H1 (cell line): ENCODE measurements around the gene CCIN. TPM values are rescaled to one million over a fixed set of nuclear protein-coding genes. Genes with fewer than 3 reads are reported as not detected.

Source experiments
- CTBP2 ChIP-seq: IDR thresholded peaks from 2 replicates; pipeline ENCODE4 v1.7.0; 2011; ENCODE audit warnings: borderline replicate concordance, mild to moderate bottlenecking, moderate library complexity, mixed read lengths, low read length; ENCODE audit not compliant: insufficient read depth, insufficient read length
- EZH2 ChIP-seq: fragments of 200-600 bp; sonication (generic); IDR thresholded peaks from 2 replicates; pipeline ENCODE4 v1.7.1; 2012; ENCODE audit warnings: low read depth, mild to moderate bottlenecking, moderate library complexity, low read length, inconsistent platforms; ENCODE audit not compliant: severe bottlenecking
- GABPA ChIP-seq: IDR thresholded peaks from 2 replicates; pipeline ENCODE4 v1.6.1; 2011; ENCODE audit warnings: mild to moderate bottlenecking, low read length, moderate library complexity, borderline replicate concordance; ENCODE audit not compliant: insufficient read depth
- SAP30 ChIP-seq: fragments of 300-600 bp; sonication (generic); IDR thresholded peaks from 2 replicates; pipeline ENCODE4 v1.7.1; 2012; ENCODE audit warnings: low read length, moderate library complexity, mild to moderate bottlenecking, inconsistent platforms; ENCODE audit not compliant: insufficient read depth, insufficient replicate concordance
- polyA plus RNA-seq, 7 experiments: library from polyadenylated mRNA; depleted of rRNA in 3 of 7; stranded (reverse) in 5 of 7; unstranded in 2 of 7; fragments of >200 nt in 5 of 7; fragments of 200-250 nt in 2 of 7; gene quantifications; 1 replicate in 5 of 7; 2 replicates in 1 of 7; 4 replicates in 1 of 7; pipeline versions ENCODE4 v1.2.1 to v1.2.3, GENCODE V29; 2011 to 2013; ENCODE audit warnings: missing spikeins in 2 of 7, mixed read lengths in 2 of 7
- total RNA-seq: library from RNA; stranded (reverse); fragmentation: NEBNext Ultra II Directional; extraction: Animal tissue kit (Norgen Biotek cat#: 25700); gene quantifications from 2 replicates; pipeline ENCODE4 v1.2.1, GENCODE V29; 2021

The CCIN gene
- total and polyA plus RNA-seq, 2 of the 8 experiments (the other 6 are each of a cell fraction or from before 2014, with no cell fraction given): 0.19 to 0.21 TPM

DNA sequence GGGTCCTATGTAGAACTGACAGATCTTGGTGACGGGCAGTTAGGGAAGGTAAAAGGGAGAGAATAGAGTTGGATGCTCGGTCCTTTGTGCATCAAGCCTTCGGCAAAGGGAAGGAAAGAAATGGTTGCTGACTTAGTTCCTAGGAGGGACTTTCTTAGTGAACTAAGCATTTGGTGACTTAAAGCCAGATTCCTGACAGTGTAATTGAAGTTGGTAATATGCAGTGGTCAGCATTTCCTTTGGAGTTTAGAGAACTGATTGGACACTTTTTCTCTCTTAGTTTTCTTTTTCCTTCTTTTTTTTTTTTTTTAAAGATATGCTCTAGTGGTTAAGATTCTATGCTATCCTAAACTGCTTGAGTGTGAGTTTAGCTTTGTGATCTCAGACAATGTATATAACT lies 23.8 kb downstream of the CCIN start (continued):
- TF ChIP-seq SAP30 (no peak), CTBP2 (no peak), GABPA (no peak), EZH2 (no peak)
